H1 (cell line): ENCODE results near the gene OR4F6. TPM values are rescaled to one million over a fixed set of nuclear protein-coding genes. Genes with fewer than 3 reads are reported as not detected.
"Not testable (repeated sequence)": the region's sequence is repeated elsewhere in the genome, so short reads cannot be mapped to it uniquely, and the experiment has no call there.

Experiments used
- CTCF ChIA-PET: fragments of 300-600 bp; sonication (Branson Sonifier 250); formaldehyde crosslinking; loops from one replicate; lab custom pipeline; 2021; ENCODE audit not compliant: partially characterized antibody; lab: Charles Lee
- POLR2A ChIA-PET: fragments of 300-600 bp; sonication (Branson Sonifier 250); formaldehyde crosslinking; loops from one replicate; lab custom pipeline; 2021; ENCODE audit warnings: inconsistent platforms; ENCODE audit not compliant: partially characterized antibody; lab: Charles Lee
- DNase-seq, 2 experiments: peaks; one replicate each; pipeline versions ENCODE4 v3.0.0 to v3.0.0-alpha.2; 2010 to 2022; ENCODE audit warnings: low spot score in 2 of 2, low read depth in 1 of 2, mixed read lengths in 1 of 2
- FAIRE-seq: peaks from 2 replicates; lab custom pipeline; 2011; peaks lifted over from hg19 to GRCh38; lab: Jason Lieb, UNC
- H2AFZ ChIP-seq: 2 replicates; pipeline ENCODE4 v1.8.1; 2012; ENCODE audit warnings: low read length, inconsistent platforms
- H2AK5ac ChIP-seq: 2 replicates; pipeline ENCODE4 v1.6.1; 2013; ENCODE audit warnings: low read depth, low read length
- H2BK120ac ChIP-seq: replicated peaks from 2 replicates; pipeline ENCODE3; 2013; ENCODE audit warnings: low read depth, low read length, inconsistent platforms
- H2BK12ac ChIP-seq: 2 replicates; pipeline ENCODE4 v1.6.1; 2013; ENCODE audit warnings: low read depth, low read length
- H2BK15ac ChIP-seq: 2 replicates; pipeline ENCODE4 v1.6.1; 2013; ENCODE audit warnings: low read length
- H2BK20ac ChIP-seq: 2 replicates; pipeline ENCODE4 v1.6.1; 2013; ENCODE audit warnings: low read length
- H2BK5ac ChIP-seq: 2 replicates; pipeline ENCODE4 v1.6.1; 2013; ENCODE audit warnings: low read depth, low read length
- H3K14ac ChIP-seq: 2 replicates; pipeline ENCODE4 v1.6.1; 2013; ENCODE audit warnings: inconsistent platforms; ENCODE audit not compliant: insufficient read length
- H3K18ac ChIP-seq: 2 replicates; pipeline ENCODE4 v1.6.1; 2013; ENCODE audit warnings: low read length; ENCODE audit errors: extremely low read depth
- H3K23ac ChIP-seq: 2 replicates; pipeline ENCODE4 v1.6.1; 2013; ENCODE audit warnings: inconsistent platforms; ENCODE audit not compliant: insufficient read length
- H3K23me2 ChIP-seq: 2 replicates; pipeline ENCODE4 v1.6.1; 2013; ENCODE audit warnings: low read depth, low read length
- H3K27ac ChIP-seq: 2 replicates; pipeline ENCODE4 v1.6.1; 2011; ENCODE audit warnings: low read depth, low read length, inconsistent platforms
- H3K27me3 ChIP-seq, 4 experiments: replicated peaks in 1 of 4; 1 replicate in 1 of 4; 2 replicates in 3 of 4; pipeline versions ENCODE4 v1.6.1 to v1.8.1; 2011 to 2013; ENCODE audit warnings: low read length in 3 of 4, mild to moderate bottlenecking in 3 of 4, inconsistent platforms in 2 of 4, mixed read lengths in 2 of 4, moderate library complexity in 1 of 4; ENCODE audit not compliant: control insufficient read depth in 3 of 4, insufficient read depth in 3 of 4; ENCODE audit errors: extremely low read depth in 1 of 4
- H3K36me3 ChIP-seq, 4 experiments: 2 replicates each; pipeline versions ENCODE4 v1.6.1 to v1.8.1; 2011 to 2013; ENCODE audit warnings: mild to moderate bottlenecking in 4 of 4, low read length in 3 of 4, moderate library complexity in 2 of 4, control low read depth in 1 of 4, inconsistent platforms in 1 of 4; ENCODE audit not compliant: insufficient read depth in 4 of 4, control insufficient read depth in 2 of 4
- H3K4ac ChIP-seq: replicated peaks from 2 replicates; pipeline ENCODE3; 2013; ENCODE audit warnings: low read length, low read depth, mixed read lengths, inconsistent platforms; ENCODE audit not compliant: insufficient read length
- H3K4me1 ChIP-seq, 4 experiments: replicated peaks in 1 of 4; 1 replicate in 1 of 4; 2 replicates in 3 of 4; pipeline versions ENCODE4 v1.6.1 to v1.8.1; 2011 to 2013; ENCODE audit warnings: low read length in 3 of 4, inconsistent platforms in 2 of 4, mixed read lengths in 1 of 4; ENCODE audit not compliant: insufficient read depth in 4 of 4, control insufficient read depth in 3 of 4
- H3K4me2 ChIP-seq, 2 experiments: 2 replicates each; pipeline versions ENCODE4 v1.6.1 to v1.8.1; 2011 to 2013; ENCODE audit warnings: low read depth in 2 of 2, low read length in 2 of 2, control low read depth in 1 of 2, inconsistent platforms in 1 of 2, mild to moderate bottlenecking in 1 of 2; ENCODE audit not compliant: insufficient read depth in 1 of 2
- H3K4me3 ChIP-seq, 4 experiments: fragments of 200-600, 300-600 bp in 1 of 4; sonication (generic), shearing (Covaris generic), sonication (Bioruptor Twin) in 1 of 4; 2 replicates each; pipeline versions ENCODE4 v1.5.1 to v1.8.1; 2011 to 2016; ENCODE audit warnings: low read length in 4 of 4, low read depth in 3 of 4, control low read depth in 2 of 4, inconsistent platforms in 2 of 4, mild to moderate bottlenecking in 2 of 4, mixed read lengths in 1 of 4, moderate library complexity in 1 of 4; ENCODE audit not compliant: insufficient read depth in 2 of 4; ENCODE audit errors: extremely low read depth in 1 of 4
- H3K56ac ChIP-seq: replicated peaks from 2 replicates; pipeline ENCODE3; 2013; ENCODE audit warnings: low read depth, mild to moderate bottlenecking, mixed read lengths, low read length, inconsistent platforms; ENCODE audit not compliant: insufficient read length
- H3K79me1 ChIP-seq: 2 replicates; pipeline ENCODE4 v1.6.1; 2013; ENCODE audit warnings: low read depth, low read length, control low read depth
- H3K79me2 ChIP-seq, 2 experiments: 2 replicates each; pipeline versions ENCODE4 v1.6.1 to v1.8.1; 2012 to 2013; ENCODE audit warnings: low read length in 2 of 2, mild to moderate bottlenecking in 2 of 2, inconsistent platforms in 1 of 2; ENCODE audit not compliant: insufficient read depth in 2 of 2, control insufficient read depth in 1 of 2
- H3K9ac ChIP-seq, 4 experiments: replicated peaks in 1 of 4; 1 replicate in 1 of 4; 2 replicates in 3 of 4; pipeline versions ENCODE4 v1.6.1 to v1.8.1; 2011 to 2013; ENCODE audit warnings: low read depth in 3 of 4, low read length in 3 of 4, control low read depth in 2 of 4, mild to moderate bottlenecking in 2 of 4, moderate library complexity in 2 of 4, inconsistent platforms in 1 of 4; ENCODE audit errors: extremely low read depth in 1 of 4
- H3K9me3 ChIP-seq, 2 experiments: 2 replicates each; pipeline versions ENCODE4 v1.6.1 to v1.8.1; 2012 to 2013; ENCODE audit warnings: mild to moderate bottlenecking in 2 of 2, moderate library complexity in 2 of 2, control low read depth in 1 of 2, inconsistent platforms in 1 of 2, low read depth in 1 of 2, low read length in 1 of 2, mixed read lengths in 1 of 2; ENCODE audit not compliant: insufficient read depth in 2 of 2
- H4K20me1 ChIP-seq, 2 experiments: replicated peaks in 1 of 2; 2 replicates each; pipeline versions ENCODE3 to v1.8.1; 2011 to 2013; ENCODE audit warnings: inconsistent platforms in 2 of 2, low read length in 2 of 2, mild to moderate bottlenecking in 1 of 2; ENCODE audit not compliant: insufficient read depth in 2 of 2, control insufficient read depth in 1 of 2
- H4K5ac ChIP-seq: 2 replicates; pipeline ENCODE4 v1.6.1; 2013; ENCODE audit warnings: low read length, low read depth, mixed read lengths, inconsistent platforms; ENCODE audit not compliant: insufficient read length
- H4K8ac ChIP-seq: 2 replicates; pipeline ENCODE4 v1.8.0; 2013; ENCODE audit warnings: mild to moderate bottlenecking, moderate library complexity, low read length, inconsistent platforms; ENCODE audit not compliant: insufficient read depth; ENCODE audit errors: extremely low read depth
- H4K91ac ChIP-seq: replicated peaks from 2 replicates; pipeline ENCODE3; 2013; ENCODE audit warnings: low read length, mixed read lengths, inconsistent platforms; ENCODE audit not compliant: insufficient read length
- JUND ChIP-seq: IDR thresholded peaks from 2 replicates; pipeline ENCODE4 v1.6.1; 2011; ENCODE audit warnings: mild to moderate bottlenecking, improper control_type of control experiment, low read length
- WGBS, 2 experiments: shearing (Covaris generic) in 1 of 2; methylation state at CpG; one replicate each; pipeline versions ENCODE4 v1.1.6 to v1.1.7; 2013 to 2015; ENCODE audit warnings: low lambda C conversion rate in 2 of 2, mixed read lengths in 2 of 2, inconsistent platforms in 1 of 2, low coverage in 1 of 2, missing lambda C conversion rate in 1 of 2; ENCODE audit not compliant: insufficient replicate concordance in 2 of 2, insufficient coverage in 1 of 2, insufficient read length in 1 of 2; ENCODE audit errors: extremely low coverage in 1 of 2, missing lambda C conversion rate in 1 of 2; 5-methylcytosine and 5-hydroxymethylcytosine counted together
- polyA plus RNA-seq, 7 experiments: library from polyadenylated mRNA; depleted of rRNA in 3 of 7; stranded (reverse) in 5 of 7; unstranded in 2 of 7; fragments of >200 nt in 5 of 7; fragments of 200-250 nt in 2 of 7; gene quantifications; 1 replicate in 5 of 7; 2 replicates in 1 of 7; 4 replicates in 1 of 7; pipeline versions ENCODE4 v1.2.1 to v1.2.3, GENCODE V29; 2011 to 2013; ENCODE audit warnings: missing spikeins in 2 of 7, mixed read lengths in 2 of 7
- total RNA-seq: library from RNA; stranded (reverse); fragmentation: NEBNext Ultra II Directional; extraction: Animal tissue kit (Norgen Biotek cat#: 25700); gene quantifications from 2 replicates; pipeline ENCODE4 v1.2.1, GENCODE V29; 2021

The OR4F6 gene
- total and polyA plus RNA-seq, 2 of the 8 experiments (the other 6 are each of a cell fraction or from before 2014, with no cell fraction given), result not detected

DNA sequence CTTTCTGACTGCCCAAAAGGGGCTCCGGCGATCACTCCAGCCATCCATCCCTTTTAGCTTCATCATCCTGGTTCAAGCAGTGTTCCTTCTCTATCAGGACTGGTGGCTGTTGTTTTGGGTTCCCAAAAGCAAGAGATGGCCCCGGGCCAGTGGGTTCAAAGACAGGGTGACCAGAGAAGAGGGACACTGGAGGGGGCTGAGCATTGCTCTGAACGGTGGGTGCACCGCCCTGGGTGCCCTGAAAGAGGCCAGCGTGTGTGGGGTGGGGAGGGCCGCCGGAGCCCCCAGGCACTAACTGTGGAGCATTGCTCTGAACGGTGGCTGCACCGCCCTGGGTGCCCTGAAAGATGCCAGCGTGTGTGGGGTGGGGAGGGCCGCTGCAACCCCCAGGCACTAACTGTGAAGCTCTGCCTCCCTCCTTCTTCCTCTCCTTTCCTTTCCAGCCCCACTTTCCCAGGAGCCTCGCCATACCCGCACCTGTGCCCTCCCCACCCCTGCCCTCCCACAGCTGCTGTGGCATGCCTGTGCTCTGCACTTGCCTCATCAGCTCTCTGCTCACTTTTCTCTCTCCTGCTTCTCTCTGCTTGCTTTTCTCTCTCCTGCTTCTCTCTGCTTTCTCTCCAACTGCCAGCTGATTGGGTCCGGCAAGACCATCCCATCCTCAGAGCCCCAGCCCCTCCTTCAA, 37.4 kb upstream of the OR4F6 start (continued):
- no peak for TF ChIP-seq JUND

DNA sequence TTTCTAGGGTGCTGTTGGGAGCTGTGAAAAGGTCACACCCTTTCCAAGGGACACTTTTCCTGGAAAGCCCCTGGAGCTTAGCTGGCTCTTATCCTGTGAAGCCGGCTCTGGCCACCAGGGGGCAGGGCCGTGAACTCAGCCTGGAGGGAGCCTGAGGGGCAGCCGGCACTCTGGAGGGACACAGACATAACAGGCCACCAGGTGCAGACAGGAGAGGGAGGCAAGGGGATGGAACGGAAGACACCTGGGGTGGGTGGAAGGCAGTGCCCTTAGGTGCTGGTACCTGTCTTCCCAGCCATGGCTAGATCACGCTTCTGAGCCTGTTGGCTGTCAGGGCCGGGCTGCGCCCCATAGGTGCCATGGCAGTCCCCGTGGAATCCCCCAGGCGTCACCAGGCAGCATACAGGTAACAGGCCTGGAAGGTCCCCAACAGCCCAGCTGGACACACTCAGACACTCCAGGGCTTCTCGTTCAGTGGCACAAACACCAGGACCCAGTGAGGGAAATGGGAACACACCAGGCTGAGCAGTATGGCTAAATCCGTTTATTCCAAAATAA, 36.1 kb upstream of the OR4F6 start:
- POLR2A ChIA-PET, H3K4me2 ChIP-seq, H2BK12ac ChIP-seq, H3K18ac ChIP-seq, H3K23me2 ChIP-seq, H4K20me1 ChIP-seq, H4K8ac ChIP-seq, H3K4me3 ChIP-seq, H2BK120ac ChIP-seq, H3K4me1 ChIP-seq, CTCF ChIA-PET, H3K27me3 ChIP-seq, H3K79me1 ChIP-seq, H4K91ac ChIP-seq, H2BK20ac ChIP-seq, H3K56ac ChIP-seq, H2BK15ac ChIP-seq, H2BK5ac ChIP-seq, H3K4ac ChIP-seq, H3K23ac ChIP-seq, H2AFZ ChIP-seq, H3K14ac ChIP-seq, H2AK5ac ChIP-seq, H3K9ac ChIP-seq, H3K27ac ChIP-seq, H3K79me2 ChIP-seq, H4K5ac ChIP-seq, H3K36me3 ChIP-seq: not testable (repeated sequence)
- H3K9me3 ChIP-seq, result peaks cover 3 to 28% of the 10 kb centered on the region in 2 experiments; a peak in 2 of 4 replicates
- WGBS, 2 experiments, result 77% methylated on average over 7 of the region's 11 CpGs; no CpG with 5 or more reads in 1 of the 2 experiments
- FAIRE-seq, result peak; percentile 58
- peak in 1 of 2 experiments; percentile 68 for DNase-seq
